Duodenal mucosa (tissue), 2 donors: ENCODE data around the gene UBAC2.

Source experiments
- H3K27ac ChIP-seq: one replicate; pipeline ENCODE4 v1.7.0; 2013; ENCODE audit warnings: low read depth, low read length
- H3K27me3 ChIP-seq, 2 donors: one replicate each; pipeline ENCODE4 v1.7.0; 2013; ENCODE audit warnings: low read length in 2 of 2, control low read depth in 1 of 2; ENCODE audit not compliant: insufficient read depth in 2 of 2, control insufficient read depth in 1 of 2
- H3K36me3 ChIP-seq, 2 donors: one replicate each; pipeline ENCODE4 v1.7.0; 2013; ENCODE audit warnings: low read length in 2 of 2, control low read depth in 1 of 2; ENCODE audit not compliant: insufficient read depth in 2 of 2, control insufficient read depth in 1 of 2
- H3K4me1 ChIP-seq, 2 donors: one replicate each; pipeline ENCODE4 v1.7.0; 2013; ENCODE audit warnings: low read length in 2 of 2, control low read depth in 1 of 2; ENCODE audit not compliant: insufficient read depth in 2 of 2, control insufficient read depth in 1 of 2
- H3K4me3 ChIP-seq, 2 donors: one replicate each; pipeline ENCODE4 v1.7.0; 2013; ENCODE audit warnings: low read length in 2 of 2, low read depth in 1 of 2
- H3K9ac ChIP-seq, 2 donors: one replicate each; pipeline ENCODE4 v1.7.0; 2013; ENCODE audit warnings: low read length in 2 of 2, low read depth in 1 of 2
- H3K9me3 ChIP-seq, 2 donors: one replicate each; pipeline ENCODE4 v1.7.0; 2013; ENCODE audit warnings: low read length in 2 of 2, control low read depth in 1 of 2; ENCODE audit not compliant: control insufficient read depth in 1 of 2

The UBAC2 gene

GRCh38 chr13:99339736-99340397 lies 139.2 kb downstream of the UBAC2 start:
- no peaks in the 10 kb centered on the region for H3K27me3 ChIP-seq
- peaks cover 25 to 51% of the 10 kb centered on the region in 2 donors for H3K36me3 ChIP-seq
- no peaks in the 10 kb centered on the region for H3K4me1 ChIP-seq
- no peak overlapping the region for H3K27ac ChIP-seq
- H3K4me3 ChIP-seq = no peak overlapping the region
- no peaks in the 10 kb centered on the region for H3K9me3 ChIP-seq
- H3K9ac ChIP-seq = no peak overlapping the region

GRCh38 chr13:99340638-99341037 lies 140.0 kb downstream of the UBAC2 start:
- H3K36me3 ChIP-seq = peaks cover 25 to 48% of the 10 kb centered on the region in 2 donors
- H3K27me3 ChIP-seq = no peaks in the 10 kb centered on the region

GRCh38 chr13:99341969-99342722 lies 141.5 kb downstream of the UBAC2 start:
- no peaks in the 10 kb centered on the region for H3K9me3 ChIP-seq
- no peak overlapping the region for H3K4me3 ChIP-seq
- H3K4me1 ChIP-seq = no peaks in the 10 kb centered on the region
- no peak overlapping the region for H3K27ac ChIP-seq
- no peaks in the 10 kb centered on the region for H3K27me3 ChIP-seq
- peaks cover 25 to 60% of the 10 kb centered on the region in 2 donors for H3K36me3 ChIP-seq
- H3K9ac ChIP-seq = no peak overlapping the region

More at GRCh38 chr13:99340638-99341037, 140.0 kb downstream of the UBAC2 start:
- Histone ChIP-seq H3K27ac (no peak overlapping the region), H3K9ac (no peak overlapping the region), H3K9me3 (no peaks in the 10 kb centered on the region), H3K4me1 (no peaks in the 10 kb centered on the region), H3K4me3 (no peak overlapping the region)

- H3K4me3 ChIP-seq = no peak overlapping the region
- H3K4me1 ChIP-seq = no peaks in the 10 kb centered on the region
- H3K9ac ChIP-seq = no peak overlapping the region
- no peak overlapping the region for H3K27ac ChIP-seq
- H3K27me3 ChIP-seq = no peaks in the 10 kb centered on the region
- H3K36me3 ChIP-seq = peaks cover 26 to 67% of the 10 kb centered on the region in 2 donors
- H3K9me3 ChIP-seq = no peaks in the 10 kb centered on the region
Observed at GRCh38 chr13:99342723-99343315, 142.2 kb downstream of the UBAC2 start.

- peaks cover 34 to 77% of the 10 kb centered on the region in 2 donors for H3K36me3 ChIP-seq
- no peaks in the 10 kb centered on the region for H3K27me3 ChIP-seq
- no peaks in the 10 kb centered on the region for H3K4me1 ChIP-seq
- H3K9ac ChIP-seq = no peak overlapping the region
- no peaks in the 10 kb centered on the region for H3K9me3 ChIP-seq
- H3K4me3 ChIP-seq = no peak overlapping the region
- H3K27ac ChIP-seq = no peak overlapping the region
Observed at GRCh38 chr13:99344610-99345208, 144.1 kb downstream of the UBAC2 start.

DNA sequence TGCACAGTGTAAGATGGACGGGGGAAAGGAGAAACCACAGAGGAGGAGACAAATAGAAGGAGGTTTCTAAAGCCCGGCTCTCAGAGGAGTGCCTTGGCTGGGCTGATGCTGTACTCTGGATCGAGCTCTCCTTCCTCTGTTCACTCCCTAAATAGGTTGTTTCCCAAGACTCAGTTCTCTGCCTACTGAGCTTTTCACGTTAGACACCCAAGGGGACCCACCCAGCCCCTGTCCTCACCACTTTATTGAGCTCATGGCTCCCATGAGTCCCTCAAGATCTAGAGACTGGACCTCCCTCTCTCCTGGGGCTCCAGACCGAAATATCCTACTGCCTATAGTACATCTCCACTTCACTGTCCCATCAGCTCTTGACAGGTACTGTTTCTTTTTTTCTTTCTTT lies 144.7 kb downstream of the UBAC2 start:
- Histone ChIP-seq H3K4me3 (no peak overlapping the region), H3K4me1 (no peaks in the 10 kb centered on the region), H3K9ac (no peak overlapping the region), H3K27me3 (no peaks in the 10 kb centered on the region), H3K27ac (no peak overlapping the region), H3K36me3 (peaks cover 32 to 76% of the 10 kb centered on the region in 2 donors), H3K9me3 (no peaks in the 10 kb centered on the region)

- Histone ChIP-seq H3K27me3 (no peaks in the 10 kb centered on the region), H3K36me3 (peaks cover 24 to 70% of the 10 kb centered on the region in 2 donors), H3K9ac (no peak overlapping the region), H3K4me1 (no peaks in the 10 kb centered on the region), H3K4me3 (no peak overlapping the region), H3K9me3 (no peaks in the 10 kb centered on the region), H3K27ac (no peak overlapping the region)
Observed at GRCh38 chr13:99346335-99347042, 145.8 kb downstream of the UBAC2 start.

DNA sequence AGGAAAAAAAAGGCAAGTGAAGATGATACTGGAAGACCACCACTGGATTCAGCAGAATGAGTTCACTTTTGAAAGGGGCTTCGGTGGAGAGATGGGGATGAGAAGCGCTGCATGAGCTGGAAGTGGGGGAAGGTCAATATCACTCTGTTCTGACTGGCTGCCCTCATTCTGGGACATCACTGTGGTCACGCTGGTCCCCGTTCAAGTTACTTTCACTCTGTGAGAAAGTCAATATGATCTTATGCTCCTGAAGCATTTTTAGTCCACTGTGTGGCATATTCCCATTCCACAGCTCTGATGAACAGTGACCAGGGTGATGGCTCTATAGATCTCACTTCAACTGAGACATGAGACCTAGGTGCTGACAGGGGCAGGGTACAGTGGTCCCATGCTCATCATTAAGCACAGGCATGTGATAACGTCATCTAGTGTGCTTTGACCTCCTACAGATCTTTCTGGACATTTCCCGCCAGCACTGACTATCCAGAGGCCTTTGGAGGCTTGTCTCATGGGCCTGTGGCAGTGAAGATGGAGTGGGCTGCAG lies 146.8 kb downstream of the UBAC2 start:
- Histone ChIP-seq H3K9ac (no peak overlapping the region), H3K4me1 (no peaks in the 10 kb centered on the region), H3K9me3 (no peaks in the 10 kb centered on the region), H3K36me3 (peaks cover 24 to 63% of the 10 kb centered on the region in 2 donors), H3K27me3 (no peaks in the 10 kb centered on the region), H3K4me3 (no peak overlapping the region), H3K27ac (no peak overlapping the region)

DNA sequence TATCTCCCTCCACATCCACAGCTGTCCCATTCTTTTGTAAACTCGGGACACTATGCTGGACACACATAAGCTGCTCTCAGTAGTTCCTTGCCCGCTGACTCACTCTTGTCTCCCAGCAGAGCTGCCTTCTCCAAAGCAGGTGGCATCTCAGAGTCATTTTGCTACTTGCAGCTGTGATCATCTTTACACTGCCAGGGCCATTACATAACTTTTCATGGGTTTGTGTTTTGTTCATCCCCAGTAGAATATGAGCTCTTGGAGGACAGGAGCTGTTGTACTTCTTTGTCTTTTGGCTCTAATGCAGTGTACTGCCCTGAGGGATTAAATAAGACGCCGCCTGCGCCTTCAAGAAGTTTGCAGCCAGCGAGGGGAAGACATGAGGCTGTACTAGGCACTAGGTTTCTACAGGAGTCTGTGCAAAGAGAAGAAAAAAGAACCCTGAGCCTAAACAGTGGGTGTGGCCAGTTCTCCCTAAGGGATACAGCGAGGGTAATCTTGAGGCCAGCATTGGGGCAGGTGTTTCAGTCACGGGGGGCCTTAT lies 147.3 kb downstream of the UBAC2 start:
- H3K4me3 ChIP-seq = no peak overlapping the region
- no peak overlapping the region for H3K27ac ChIP-seq
- H3K9ac ChIP-seq = no peak overlapping the region
- no peaks in the 10 kb centered on the region for H3K4me1 ChIP-seq
- H3K36me3 ChIP-seq = peaks cover 24 to 61% of the 10 kb centered on the region in 2 donors
- no peaks in the 10 kb centered on the region for H3K9me3 ChIP-seq
- no peaks in the 10 kb centered on the region for H3K27me3 ChIP-seq
